A549 (cell line): ENCODE measurements around the gene AMBN. TPM values are rescaled to one million over a fixed set of nuclear protein-coding genes. Genes with fewer than 3 reads are reported as not detected.

ENCODE experiments used
- ATAC-seq, 2 experiments: fragments of 200-7000 bp in 1 of 2; fragments of >200 bp in 1 of 2; cut with Nextera tagmentation in 1 of 2; cut with Tn5 transposase in 1 of 2; 3 replicates each; pipeline versions ENCODE4 v1.8.0 to v1.9.1; 2018 to 2020; ENCODE audit warnings: mild to moderate bottlenecking in 1 of 2, moderate library complexity in 1 of 2
- CTCF ChIA-PET: fragments of 300-600 bp; sonication (Branson Sonifier 250); formaldehyde crosslinking; extraction: SDS; loops from one replicate; lab custom pipeline; 2021; ENCODE audit warnings: antibody characterized with exemption, inconsistent platforms; lab: Yijun Ruan, JAX
- POLR2A ChIA-PET: fragments of 350-600 bp; formaldehyde crosslinking; extraction: SDS; loops from one replicate; lab custom pipeline; 2021; ENCODE audit warnings: antibody characterized with exemption, inconsistent platforms; lab: Yijun Ruan, JAX
- DNase-seq, 2 experiments: peaks; one replicate each; pipeline versions ENCODE4 v3.0.0 to v3.0.0-alpha.2; 2011 to 2016; ENCODE audit warnings: low read depth in 1 of 2, low spot score in 1 of 2
- FAIRE-seq: peaks from 2 replicates; lab custom pipeline; 2011; peaks lifted over from hg19 to GRCh38; lab: Jason Lieb, UNC
- H3K27ac ChIP-seq, 2 experiments: fragments of >200 bp; sonication (Bioruptor Twin); formaldehyde crosslinking; 3 replicates each; pipeline ENCODE4 v1.5.1; 2016 to 2017
- H3K4me1 ChIP-seq: fragments of >200 bp; sonication (Bioruptor Twin); formaldehyde crosslinking; 3 replicates; pipeline ENCODE4 v1.6.1; 2016
- H3K4me2 ChIP-seq: fragments of >200 bp; sonication (Bioruptor Twin); formaldehyde crosslinking; 3 replicates; pipeline ENCODE4 v1.6.1; 2016
- H3K4me3 ChIP-seq: fragments of >200 bp; sonication (Bioruptor Twin); formaldehyde crosslinking; 3 replicates; pipeline ENCODE4 v1.5.1; 2016
- H3K9me3 ChIP-seq: fragments of >200 bp; sonication (Bioruptor Twin); formaldehyde crosslinking; 3 replicates; pipeline ENCODE4 v1.6.1; 2016
- CEBPB ChIP-seq, 2 experiments: fragments of >200 bp in 1 of 2; sonication (Bioruptor Twin) in 1 of 2; formaldehyde crosslinking in 1 of 2; IDR thresholded peaks; 2 replicates each; pipeline ENCODE4 v1.6.1; 2012 to 2016
- EHMT2 ChIP-seq: fragments of 200-600 bp; sonication (generic); IDR thresholded peaks from 2 replicates; pipeline ENCODE4 v1.6.1; 2016; ENCODE audit warnings: antibody characterized with exemption, low read depth, mild to moderate bottlenecking, moderate library complexity
- EP300 ChIP-seq, 2 experiments: fragments of >200 bp; sonication (Bioruptor Twin); formaldehyde crosslinking; IDR thresholded peaks; 2 replicates in 1 of 2; 3 replicates in 1 of 2; pipeline ENCODE4 v1.6.1; 2016 to 2017
- FOSB ChIP-seq: fragments of 250-450 bp; sonication (Bioruptor Pico); IDR thresholded peaks from 2 replicates; pipeline ENCODE4 v1.5.0; 2020; ENCODE audit warnings: mild to moderate bottlenecking, moderate library complexity
- GATA3 ChIP-seq: IDR thresholded peaks from 2 replicates; pipeline ENCODE4 v1.6.1; 2012; ENCODE audit warnings: borderline replicate concordance
- HOXA7 ChIP-seq: fragments of 250-450 bp; sonication (Bioruptor Pico); IDR thresholded peaks from 2 replicates; pipeline ENCODE4 v1.5.0; 2020; ENCODE audit warnings: mild to moderate bottlenecking, moderate library complexity
- KDM1A ChIP-seq: fragments of 200-600 bp; sonication (generic); IDR thresholded peaks from 2 replicates; pipeline ENCODE4 v1.6.1; 2016; ENCODE audit warnings: low read depth, mild to moderate bottlenecking
- MAZ ChIP-seq: fragments of 150-350 bp; IDR thresholded peaks from 2 replicates; pipeline ENCODE4 v1.6.1; 2014; ENCODE audit warnings: antibody characterized with exemption, low read depth, low read length, borderline replicate concordance
- NR3C1 ChIP-seq: fragments of >200 bp; sonication (Bioruptor Twin); formaldehyde crosslinking; IDR thresholded peaks from 3 replicates; pipeline ENCODE4 v1.6.1; 2017
- RAD21 ChIP-seq, 2 experiments: fragments of >200 bp in 1 of 2; sonication (Bioruptor Twin) in 1 of 2; formaldehyde crosslinking in 1 of 2; IDR thresholded peaks in 1 of 2; conservative IDR thresholded peaks in 1 of 2; 2 replicates in 1 of 2; 3 replicates in 1 of 2; pipeline ENCODE4 v1.6.1; 2012 to 2018; ENCODE audit warnings: inconsistent platforms in 1 of 2
- RARB ChIP-seq: fragments of 250-450 bp; sonication (Bioruptor Pico); IDR thresholded peaks from 2 replicates; pipeline ENCODE4 v1.8.0; 2021; ENCODE audit warnings: mild to moderate bottlenecking, moderate library complexity
- SMC3 ChIP-seq: fragments of >200 bp; sonication (Bioruptor Twin); formaldehyde crosslinking; IDR thresholded peaks from 3 replicates; pipeline ENCODE4 v1.6.1; 2018; ENCODE audit warnings: inconsistent platforms
- TP53 ChIP-seq: fragments of 250-450 bp; sonication (Bioruptor Pico); IDR thresholded peaks from 2 replicates; pipeline ENCODE4 v1.5.0; 2021; ENCODE audit warnings: mild to moderate bottlenecking, moderate library complexity
- ZFP36 ChIP-seq: fragments of 450-650 bp; IDR thresholded peaks from 2 replicates; pipeline ENCODE4 v1.6.1; 2014; ENCODE audit warnings: borderline replicate concordance; ENCODE audit not compliant: partially characterized antibody
- WGBS: methylation state at CpG from one replicate; pipeline ENCODE4 v1.1.6; 2017; ENCODE audit errors: missing lambda C conversion rate; 5-methylcytosine and 5-hydroxymethylcytosine counted together
- polyA plus RNA-seq, 4 experiments: library from polyadenylated mRNA; depleted of rRNA in 3 of 4; stranded (reverse); fragments of >200 nt; fragmentation: RNase III in 1 of 4; extraction: RNeasy Plus Mini Kit Qiagen cat#74134 plus additional on column Dnase treatment in 1 of 4; gene quantifications; 2 replicates in 3 of 4; 3 replicates in 1 of 4; pipeline ENCODE4 v1.2.3, GENCODE V29; 2011 to 2017
- TF ChIP-seq, protein P1 (sequence below): fragments of >200 bp; sonication (Bioruptor Twin); formaldehyde crosslinking; IDR thresholded peaks from 2 replicates; pipeline ENCODE4 v1.6.1; 2016
- TF ChIP-seq, protein P2 (sequence below): fragments of 250-450 bp; sonication (Bioruptor Pico); IDR thresholded peaks from 2 replicates; pipeline ENCODE4 v1.5.0; 2020; ENCODE audit warnings: low read depth, mild to moderate bottlenecking, moderate library complexity
- TF ChIP-seq, protein P3 (sequence below): fragments of 450-650 bp; IDR thresholded peaks from 2 replicates; pipeline ENCODE4 v1.6.1; 2014; ENCODE audit warnings: antibody characterized with exemption
- TF ChIP-seq, protein P4 (sequence below): IDR thresholded peaks from 2 replicates; pipeline ENCODE4 v1.6.1; 2012; ENCODE audit warnings: low read depth, borderline replicate concordance

The AMBN gene
- polyA plus RNA-seq, 2 of the 4 experiments (the other 2 are of a cell fraction), result not detected

DNA sequence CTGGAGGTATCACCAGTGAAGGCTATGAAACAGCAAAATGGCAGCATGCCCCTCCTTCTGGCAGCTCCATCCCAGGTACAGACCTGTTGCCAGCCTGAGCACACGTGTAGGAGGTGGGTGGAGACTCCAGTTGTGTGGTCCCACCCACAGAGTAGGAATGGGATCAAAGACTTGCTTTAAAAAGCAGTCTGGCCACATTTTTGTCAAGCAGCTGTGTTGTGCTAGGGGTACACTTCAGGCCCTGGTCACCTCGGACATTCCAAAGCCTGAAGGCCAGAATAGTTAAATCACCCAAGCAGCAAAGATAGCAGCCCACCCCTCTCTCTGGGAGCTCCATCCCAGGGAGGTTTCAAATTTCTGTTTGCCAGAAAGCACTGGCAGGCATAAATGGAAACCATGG lies 20.3 kb upstream of the AMBN start:
- 0% methylated on average over 2 of the region's 2 CpGs for WGBS

DNA sequence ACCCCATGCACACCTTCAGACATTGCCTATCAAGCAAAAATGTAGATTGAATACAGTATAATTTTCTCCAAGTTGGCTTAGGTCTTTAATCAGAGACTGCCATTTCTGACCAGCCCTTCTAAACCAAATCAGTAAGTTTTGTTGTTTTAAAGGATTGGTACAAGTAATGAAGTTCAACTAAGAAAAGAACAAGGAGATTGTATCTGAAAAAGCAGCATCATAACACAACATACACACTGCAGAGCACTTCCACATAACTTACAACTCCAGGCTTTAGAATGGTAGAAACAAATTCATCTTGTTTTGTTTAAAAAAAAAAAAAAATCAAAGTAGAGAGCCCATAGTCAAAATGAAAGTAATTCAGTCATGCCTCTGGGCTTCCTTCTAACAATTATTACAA lies 16.1 kb upstream of the AMBN start:
- TF ChIP-seq, protein P1, sequence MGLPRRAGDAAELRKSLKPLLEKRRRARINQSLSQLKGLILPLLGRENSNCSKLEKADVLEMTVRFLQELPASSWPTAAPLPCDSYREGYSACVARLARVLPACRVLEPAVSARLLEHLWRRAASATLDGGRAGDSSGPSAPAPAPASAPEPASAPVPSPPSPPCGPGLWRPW, result no peak
- no peak for TF ChIP-seq KDM1A
- TF ChIP-seq RARB (CRISPR knock-in tag), result no peak
- TF ChIP-seq MAZ, result no peak
- FAIRE-seq (no peak), ATAC-seq (no peak), DNase-seq (no peak)
- ChIA-PET CTCF (no interaction called here), POLR2A (no interaction called here)
- H3K9me3 ChIP-seq, result no peaks in the 10 kb centered on the region
- H3K4me1 ChIP-seq, result no peaks in the 10 kb centered on the region
- no peak overlapping the region for H3K27ac ChIP-seq
- no peak overlapping the region for H3K4me2 ChIP-seq
- no peak overlapping the region for H3K4me3 ChIP-seq

More for the DNA sequence above, 20.3 kb upstream of the AMBN start:
- Histone ChIP-seq H3K4me3 (no peak overlapping the region), H3K4me1 (no peaks in the 10 kb centered on the region), H3K27ac (no peak overlapping the region), H3K4me2 (no peak overlapping the region), H3K9me3 (no peaks in the 10 kb centered on the region)
- CTCF ChIA-PET, result interaction anchor here (1.2 kb wide), 1 partner anchor 66 kb away, joined by 3 read pairs; no protein-coding TSS in a partner anchor
- FAIRE-seq, result no peak
- POLR2A ChIA-PET, result no interaction called here
- TF ChIP-seq, protein P2, sequence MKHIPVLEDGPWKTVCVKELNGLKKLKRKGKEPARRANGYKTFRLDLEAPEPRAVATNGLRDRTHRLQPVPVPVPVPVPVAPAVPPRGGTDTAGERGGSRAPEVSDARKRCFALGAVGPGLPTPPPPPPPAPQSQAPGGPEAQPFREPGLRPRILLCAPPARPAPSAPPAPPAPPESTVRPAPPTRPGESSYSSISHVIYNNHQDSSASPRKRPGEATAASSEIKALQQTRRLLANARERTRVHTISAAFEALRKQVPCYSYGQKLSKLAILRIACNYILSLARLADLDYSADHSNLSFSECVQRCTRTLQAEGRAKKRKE, result no peak
- TF ChIP-seq, protein P1, result no peak
- TF ChIP-seq HOXA7 (CRISPR knock-in tag), result no peak
- DNase-seq, result no peak
- ATAC-seq, result no peak

DNA sequence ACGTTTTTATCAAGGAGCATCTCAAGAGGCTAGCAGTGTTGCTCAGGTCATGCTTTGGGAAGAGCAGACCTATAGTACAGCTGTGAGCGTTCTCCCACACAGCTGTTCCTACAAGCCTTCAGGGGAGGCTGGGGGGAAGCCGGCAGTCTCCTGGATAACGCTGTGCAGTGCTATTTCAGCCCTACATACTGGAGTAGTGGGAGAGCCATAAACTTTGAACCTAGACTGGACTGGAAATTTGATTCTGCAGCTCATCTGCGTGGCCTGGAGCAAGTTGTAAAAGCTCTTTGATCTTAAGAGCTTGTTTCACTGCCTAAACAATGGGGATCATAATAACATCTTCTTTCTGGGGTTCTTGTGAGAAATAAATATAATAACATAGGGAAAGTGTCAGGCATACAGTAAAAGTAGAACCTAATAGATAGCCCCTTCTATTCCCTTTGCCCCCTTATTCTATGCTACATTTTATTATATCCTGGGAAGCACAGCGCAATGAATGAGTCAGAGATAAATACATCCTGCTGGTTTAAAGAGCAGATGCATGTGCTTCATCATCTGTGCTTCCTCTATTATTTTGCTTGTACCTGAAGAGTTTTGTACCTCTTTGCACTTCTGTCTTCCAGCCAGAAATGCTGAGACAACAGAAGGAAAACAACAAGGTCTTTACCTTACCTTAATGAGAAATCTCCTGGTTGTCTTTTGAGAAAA lies 14.7 kb upstream of the AMBN start:
- H3K27ac ChIP-seq, result no peak overlapping the region

DNA sequence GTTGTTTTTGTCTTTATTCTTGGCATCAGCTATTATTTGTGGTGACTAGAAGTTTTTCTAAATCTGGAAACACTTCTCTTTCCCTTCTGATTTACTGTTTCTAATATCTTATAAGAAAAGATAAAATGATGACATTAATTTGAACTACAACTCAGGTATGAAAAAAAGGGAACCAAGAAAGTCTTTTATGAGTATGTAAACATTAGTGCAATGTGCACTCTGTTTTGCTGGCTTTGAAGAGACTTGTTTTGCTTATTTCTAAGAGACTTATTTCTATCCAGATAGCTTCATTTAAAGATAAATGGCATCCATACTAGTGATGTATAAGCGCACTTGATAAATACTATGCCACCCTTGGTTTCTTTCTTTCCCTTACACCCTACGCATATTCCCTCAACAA lies 10.1 kb upstream of the AMBN start:
- ChIA-PET CTCF (no interaction called here), POLR2A (no interaction called here)
- no peak for FAIRE-seq
- Histone ChIP-seq H3K27ac (no peak overlapping the region), H3K4me2 (no peak overlapping the region), H3K9me3 (no peaks in the 10 kb centered on the region), H3K4me1 (peaks cover 5% of the 10 kb centered on the region; the same call in 1 of the 3 replicates), H3K4me3 (no peak overlapping the region)
- WGBS, result 90% methylated on average over 2 of the region's 2 CpGs
- TF ChIP-seq, protein P3, sequence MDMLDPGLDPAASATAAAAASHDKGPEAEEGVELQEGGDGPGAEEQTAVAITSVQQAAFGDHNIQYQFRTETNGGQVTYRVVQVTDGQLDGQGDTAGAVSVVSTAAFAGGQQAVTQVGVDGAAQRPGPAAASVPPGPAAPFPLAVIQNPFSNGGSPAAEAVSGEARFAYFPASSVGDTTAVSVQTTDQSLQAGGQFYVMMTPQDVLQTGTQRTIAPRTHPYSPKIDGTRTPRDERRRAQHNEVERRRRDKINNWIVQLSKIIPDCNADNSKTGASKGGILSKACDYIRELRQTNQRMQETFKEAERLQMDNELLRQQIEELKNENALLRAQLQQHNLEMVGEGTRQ, result no peak
- no peak for TF ChIP-seq FOSB (CRISPR knock-in tag)
- TF ChIP-seq SMC3, result no peak
- no peak for TF ChIP-seq RAD21 (conservative IDR thresholded peaks at IDR 0.05 in 1 of 2, IDR thresholded peaks at IDR 0.05 in 1 of 2)
- TF ChIP-seq GATA3, result no peak
- no peak for TF ChIP-seq TP53 (CRISPR knock-in tag)
- no peak for TF ChIP-seq ZFP36
- no peak for ATAC-seq
- DNase-seq, result no peak

More for the DNA sequence above, 14.7 kb upstream of the AMBN start:
- H3K9me3 ChIP-seq, result no peaks in the 10 kb centered on the region
- WGBS, result 25% methylated on average over 5 of the region's 6 CpGs
- ChIA-PET CTCF (no interaction called here), POLR2A (no interaction called here)
- TF ChIP-seq EP300 (IDR thresholded peaks at IDR 0.05) (no peak), CEBPB (IDR thresholded peaks at IDR 0.05) (no peak), EHMT2 (no peak), NR3C1 (no peak)
- TF ChIP-seq, protein P4, sequence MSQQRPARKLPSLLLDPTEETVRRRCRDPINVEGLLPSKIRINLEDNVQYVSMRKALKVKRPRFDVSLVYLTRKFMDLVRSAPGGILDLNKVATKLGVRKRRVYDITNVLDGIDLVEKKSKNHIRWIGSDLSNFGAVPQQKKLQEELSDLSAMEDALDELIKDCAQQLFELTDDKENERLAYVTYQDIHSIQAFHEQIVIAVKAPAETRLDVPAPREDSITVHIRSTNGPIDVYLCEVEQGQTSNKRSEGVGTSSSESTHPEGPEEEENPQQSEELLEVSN, result no peak
- no peak for ATAC-seq
- H3K4me1 ChIP-seq, result no peaks in the 10 kb centered on the region
- H3K4me3 ChIP-seq, result no peak overlapping the region
- no peak overlapping the region for H3K4me2 ChIP-seq
- FAIRE-seq, result no peak
- DNase-seq, result no peak
